Stromal cell of bone marrow (primary cell): ENCODE data around the gene CATSPER4.
A peak's percentile ranks its signal among the peaks of the same experiment; 100 is the strongest.

ENCODE experiments used
- DNase-seq: peaks from one replicate; pipeline ENCODE4 v3.0.0-alpha.2; 2012; ENCODE audit warnings: low read depth

Gene CATSPER4

GRCh38 chr1:26190373-26190987 lies at the start of gene CATSPER4:
TSS of gene CATSPER4 (plus strand) at chr1:26190602. CDS start at chr1:26190628, 26 bp downstream.
- no peak for DNase-seq

- DNase-seq, result no peak
Measured at GRCh38 chr1:26142159-26142558, 48.2 kb upstream of the CATSPER4 start.

- peak; percentile 72 for DNase-seq
Measured at GRCh38 chr1:26145041-26145959, 45.1 kb upstream of the CATSPER4 start.

GRCh38 chr1:26145960-26146294 lies 44.5 kb upstream of the CATSPER4 start:
- DNase-seq, result no peak

GRCh38 chr1:26148887-26149286 lies 41.5 kb upstream of the CATSPER4 start:
- no peak for DNase-seq

- no peak for DNase-seq
Measured at GRCh38 chr1:26153966-26154532, 36.4 kb upstream of the CATSPER4 start.

- no peak for DNase-seq
Measured at GRCh38 chr1:26154750-26155149, 35.7 kb upstream of the CATSPER4 start.

- no peak for DNase-seq
Measured at GRCh38 chr1:26155370-26156284, 34.8 kb upstream of the CATSPER4 start.

- DNase-seq, result no peak
Measured at GRCh38 chr1:26156285-26157038, 33.9 kb upstream of the CATSPER4 start.

- DNase-seq, result no peak
Measured at GRCh38 chr1:26158271-26158907, 32.0 kb upstream of the CATSPER4 start.

- DNase-seq, result no peak
Measured at GRCh38 chr1:26158908-26159742, 31.3 kb upstream of the CATSPER4 start, which contains the start of gene FAM110D. TSS of gene FAM110D (plus strand) at chr1:26159079. CDS start at chr1:26161292, 2,213 bp downstream.

GRCh38 chr1:26159743-26160039 lies 30.7 kb upstream of the CATSPER4 start:
- no peak for DNase-seq

- no peak for DNase-seq
Measured at GRCh38 chr1:26160527-26161414, 29.6 kb upstream of the CATSPER4 start.

- DNase-seq, result no peak
Measured at GRCh38 chr1:26161415-26162219, 28.8 kb upstream of the CATSPER4 start.

- no peak for DNase-seq
Measured at GRCh38 chr1:26162220-26162709, 28.1 kb upstream of the CATSPER4 start.

GRCh38 chr1:26163684-26164035 lies 26.7 kb upstream of the CATSPER4 start:
- DNase-seq, result no peak

GRCh38 chr1:26164036-26164860 lies 26.2 kb upstream of the CATSPER4 start:
- no peak for DNase-seq
